Vagina (tissue), 2 donors: ENCODE measurements around the gene SYT4.

Source experiments
- CTCF ChIP-seq, 3 experiments: fragments of 450-650 bp in 2 of 3; fragments of 200-600 bp in 1 of 3; sonication (generic) in 1 of 3; IDR thresholded peaks; one replicate each; pipeline ENCODE4 v1.5.1; 2017 to 2019; ENCODE audit warnings: antibody characterized with exemption in 3 of 3, mild to moderate bottlenecking in 2 of 3, moderate library complexity in 2 of 3
- POLR2A ChIP-seq, 2 donors: fragments of 450-650 bp; IDR thresholded peaks; one replicate each; pipeline ENCODE4 v1.6.1; 2017; ENCODE audit warnings: antibody characterized with exemption in 2 of 2, mild to moderate bottlenecking in 2 of 2, moderate library complexity in 2 of 2
- POLR2AphosphoS5 ChIP-seq, 2 donors: sonication (generic); formaldehyde crosslinking; IDR thresholded peaks; one replicate each; pipeline ENCODE4 v1.9.0; 2017; ENCODE audit warnings: antibody characterized with exemption in 2 of 2, mild to moderate bottlenecking in 2 of 2, low read depth in 1 of 2; ENCODE audit not compliant: insufficient read depth in 1 of 2

- no peak for TF ChIP-seq CTCF (IDR thresholded peaks at IDR 0.05)
- no peak for TF ChIP-seq POLR2A (IDR thresholded peaks at IDR 0.05)
- no peak for TF ChIP-seq POLR2AphosphoS5 (IDR thresholded peaks at IDR 0.05; ENCODE audit: insufficient read depth in 1 of 2, low read depth in 1 of 2)
These were observed 28.6 kb downstream of the SYT4 start for GRCh38 chr18:43248610-43249249.
